Measurements from ENCODE around the gene ACY1.

ACY1 gene

GRCh38 chr3:51949121-51949520 lies 34.2 kb upstream of the ACY1 start:
- Histone ChIP-seq H3K36me3 (ENCODE audit: insufficient read depth, low read length) (peaks cover 25% of the 10 kb centered on the region), H3K27me3 (ENCODE audit: control insufficient read depth in 1 of 2, insufficient read depth in 2 of 2, low read length in 2 of 2) (no peaks in the 10 kb centered on the region)

DNA sequence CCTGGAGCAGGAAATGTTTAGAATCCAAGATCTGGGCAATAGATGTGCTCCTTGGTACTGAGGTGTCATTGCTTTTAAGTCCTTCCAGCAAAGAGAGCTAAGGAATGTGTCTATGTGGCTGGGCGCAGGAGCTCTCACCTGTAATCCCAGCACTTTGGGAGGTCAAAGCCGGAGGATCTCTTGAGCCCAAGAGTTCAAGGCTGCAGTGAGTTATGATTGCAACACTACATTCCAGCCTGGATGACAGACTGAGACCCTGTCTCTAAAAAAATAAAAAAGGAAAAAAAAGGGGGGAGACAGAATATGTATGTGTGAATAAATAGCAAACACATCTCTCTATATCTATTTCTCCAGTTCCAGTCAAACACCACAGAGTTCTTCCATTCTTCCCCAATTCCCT lies 32.4 kb upstream of the ACY1 start:
- Histone ChIP-seq H3K36me3 (ENCODE audit: insufficient read depth, low read length) (peaks cover 17% of the 10 kb centered on the region), H3K4me3 (ENCODE audit: low read depth in 1 of 2, low read length in 2 of 2) (no peak overlapping the region), H3K4me1 (ENCODE audit: insufficient read depth, low read length) (peaks cover 6% of the 10 kb centered on the region), H3K9me3 (ENCODE audit: low read length) (no peaks in the 10 kb centered on the region), H3K27me3 (ENCODE audit: control insufficient read depth in 1 of 2, insufficient read depth in 2 of 2, low read length in 2 of 2) (no peaks in the 10 kb centered on the region), H3K27ac (ENCODE audit: low read depth, low read length) (no peak overlapping the region), H3K9ac (ENCODE audit: low read length) (no peak overlapping the region)

More at GRCh38 chr3:51949121-51949520, 34.2 kb upstream of the ACY1 start:
- Histone ChIP-seq H3K9me3 (ENCODE audit: low read length) (no peaks in the 10 kb centered on the region), H3K27ac (ENCODE audit: low read depth, low read length) (no peak overlapping the region), H3K4me3 (ENCODE audit: low read depth in 1 of 2, low read length in 2 of 2) (no peak overlapping the region), H3K4me1 (ENCODE audit: insufficient read depth, low read length) (no peaks in the 10 kb centered on the region), H3K9ac (ENCODE audit: low read length) (no peak overlapping the region)

DNA sequence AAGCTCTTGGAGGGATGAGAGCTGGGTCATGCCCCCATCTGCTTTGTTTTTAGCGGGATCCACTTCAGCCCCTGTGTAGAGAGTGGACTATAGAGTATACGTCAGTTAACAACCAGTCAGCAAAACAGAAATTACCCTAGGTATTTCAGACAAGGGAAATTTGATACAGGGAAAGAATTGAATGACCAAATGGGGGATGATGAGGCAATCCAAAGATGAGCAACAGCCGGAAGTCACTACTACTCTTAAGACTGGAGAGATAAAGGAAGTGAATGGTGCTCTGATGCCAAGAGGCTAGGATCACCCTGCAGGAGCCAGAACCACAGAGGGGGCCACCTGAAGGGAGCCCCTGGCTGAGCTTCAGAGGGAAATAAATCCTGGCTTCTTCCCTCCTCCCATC lies 29.9 kb upstream of the ACY1 start:
- H3K36me3 ChIP-seq (ENCODE audit: insufficient read depth, low read length), result peaks cover 10% of the 10 kb centered on the region

GRCh38 chr3:51954105-51954504 lies 29.2 kb upstream of the ACY1 start:
- H3K4me3 ChIP-seq (ENCODE audit: low read depth in 1 of 2, low read length in 2 of 2), result no peak overlapping the region
- H3K9me3 ChIP-seq (ENCODE audit: low read length), result no peaks in the 10 kb centered on the region
- no peaks in the 10 kb centered on the region for H3K27me3 ChIP-seq (ENCODE audit: control insufficient read depth in 1 of 2, insufficient read depth in 2 of 2, low read length in 2 of 2)
- H3K27ac ChIP-seq (ENCODE audit: low read depth, low read length), result no peak overlapping the region
- H3K4me1 ChIP-seq (ENCODE audit: insufficient read depth, low read length), result peaks cover 14% of the 10 kb centered on the region
- H3K36me3 ChIP-seq (ENCODE audit: insufficient read depth, low read length), result peaks cover 3% of the 10 kb centered on the region
- H3K9ac ChIP-seq (ENCODE audit: low read length), result no peak overlapping the region

More for the DNA sequence above, 29.9 kb upstream of the ACY1 start:
- Histone ChIP-seq H3K27me3 (ENCODE audit: control insufficient read depth in 1 of 2, insufficient read depth in 2 of 2, low read length in 2 of 2) (no peaks in the 10 kb centered on the region), H3K9ac (ENCODE audit: low read length) (no peak overlapping the region), H3K9me3 (ENCODE audit: low read length) (no peaks in the 10 kb centered on the region), H3K4me3 (ENCODE audit: low read depth in 1 of 2, low read length in 2 of 2) (no peak overlapping the region), H3K4me1 (ENCODE audit: insufficient read depth, low read length) (peaks cover 14% of the 10 kb centered on the region), H3K27ac (ENCODE audit: low read depth, low read length) (no peak overlapping the region)

DNA sequence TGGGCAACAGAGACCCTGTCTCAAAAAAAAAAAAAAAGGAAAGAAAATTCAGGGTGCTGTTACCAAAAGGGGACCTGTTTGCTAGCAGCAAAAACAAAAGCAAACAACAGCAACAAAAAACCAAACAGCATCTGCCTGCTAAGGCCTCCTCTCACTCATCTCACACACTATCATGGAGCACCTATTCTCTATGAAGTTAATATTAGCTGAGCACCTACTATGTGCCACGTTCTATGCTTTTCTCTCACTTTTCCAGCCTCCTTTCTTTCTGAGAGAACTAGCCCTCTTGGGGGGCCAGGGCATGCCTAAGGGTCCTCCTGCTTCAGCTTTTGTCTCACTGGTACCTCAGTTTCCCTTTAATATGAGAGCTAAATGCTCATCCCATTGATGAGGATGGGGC lies 28.6 kb upstream of the ACY1 start:
- Histone ChIP-seq H3K27me3 (ENCODE audit: control insufficient read depth in 1 of 2, insufficient read depth in 2 of 2, low read length in 2 of 2) (no peaks in the 10 kb centered on the region), H3K36me3 (ENCODE audit: insufficient read depth, low read length) (no peaks in the 10 kb centered on the region), H3K27ac (ENCODE audit: low read depth, low read length) (no peak overlapping the region), H3K9ac (ENCODE audit: low read length) (no peak overlapping the region), H3K4me3 (ENCODE audit: low read depth in 1 of 2, low read length in 2 of 2) (no peak overlapping the region), H3K4me1 (ENCODE audit: insufficient read depth, low read length) (peaks cover 14% of the 10 kb centered on the region), H3K9me3 (ENCODE audit: low read length) (no peaks in the 10 kb centered on the region)

- H3K4me3 ChIP-seq (ENCODE audit: low read depth in 1 of 2, low read length in 2 of 2), result peak within 1 kb of the TSS; percentile 28 to 45
- peaks cover 14% of the 10 kb centered on the region for H3K4me1 ChIP-seq (ENCODE audit: insufficient read depth, low read length)
- no peaks in the 10 kb centered on the region for H3K9me3 ChIP-seq (ENCODE audit: low read length)
- peak within 1 kb of the TSS; percentile 63 for H3K27ac ChIP-seq (ENCODE audit: low read depth, low read length)
- H3K27me3 ChIP-seq (ENCODE audit: control insufficient read depth in 1 of 2, insufficient read depth in 2 of 2, low read length in 2 of 2), result no peaks in the 10 kb centered on the region
- peaks cover 2% of the 10 kb centered on the region for H3K36me3 ChIP-seq (ENCODE audit: insufficient read depth, low read length)
- no peak within 1 kb of the TSS for H3K9ac ChIP-seq (ENCODE audit: low read length)
Observed at GRCh38 chr3:51955175-51955892, 28.0 kb upstream of the ACY1 start, which contains the start of gene GPR62. Gene GPR62 (plus strand): TSS chr3:51955381. CDS start chr3:51955653, 272 bp downstream.

GRCh38 chr3:51955893-51956770 lies 27.2 kb upstream of the ACY1 start:
- H3K36me3 ChIP-seq (ENCODE audit: insufficient read depth, low read length), result peaks cover 8% of the 10 kb centered on the region
- H3K9me3 ChIP-seq (ENCODE audit: low read length), result no peaks in the 10 kb centered on the region
- peak overlapping the region; percentile 63 for H3K27ac ChIP-seq (ENCODE audit: low read depth, low read length)
- no peaks in the 10 kb centered on the region for H3K27me3 ChIP-seq (ENCODE audit: control insufficient read depth in 1 of 2, insufficient read depth in 2 of 2, low read length in 2 of 2)
- peaks cover 14% of the 10 kb centered on the region for H3K4me1 ChIP-seq (ENCODE audit: insufficient read depth, low read length)
- peak overlapping the region; percentile 28 to 45 for H3K4me3 ChIP-seq (ENCODE audit: low read depth in 1 of 2, low read length in 2 of 2)
- H3K9ac ChIP-seq (ENCODE audit: low read length), result no peak overlapping the region

- no peak overlapping the region for H3K27ac ChIP-seq (ENCODE audit: low read depth, low read length)
- H3K27me3 ChIP-seq (ENCODE audit: control insufficient read depth in 1 of 2, insufficient read depth in 2 of 2, low read length in 2 of 2), result no peaks in the 10 kb centered on the region
Observed at GRCh38 chr3:51957520-51958205, 25.7 kb upstream of the ACY1 start.

DNA sequence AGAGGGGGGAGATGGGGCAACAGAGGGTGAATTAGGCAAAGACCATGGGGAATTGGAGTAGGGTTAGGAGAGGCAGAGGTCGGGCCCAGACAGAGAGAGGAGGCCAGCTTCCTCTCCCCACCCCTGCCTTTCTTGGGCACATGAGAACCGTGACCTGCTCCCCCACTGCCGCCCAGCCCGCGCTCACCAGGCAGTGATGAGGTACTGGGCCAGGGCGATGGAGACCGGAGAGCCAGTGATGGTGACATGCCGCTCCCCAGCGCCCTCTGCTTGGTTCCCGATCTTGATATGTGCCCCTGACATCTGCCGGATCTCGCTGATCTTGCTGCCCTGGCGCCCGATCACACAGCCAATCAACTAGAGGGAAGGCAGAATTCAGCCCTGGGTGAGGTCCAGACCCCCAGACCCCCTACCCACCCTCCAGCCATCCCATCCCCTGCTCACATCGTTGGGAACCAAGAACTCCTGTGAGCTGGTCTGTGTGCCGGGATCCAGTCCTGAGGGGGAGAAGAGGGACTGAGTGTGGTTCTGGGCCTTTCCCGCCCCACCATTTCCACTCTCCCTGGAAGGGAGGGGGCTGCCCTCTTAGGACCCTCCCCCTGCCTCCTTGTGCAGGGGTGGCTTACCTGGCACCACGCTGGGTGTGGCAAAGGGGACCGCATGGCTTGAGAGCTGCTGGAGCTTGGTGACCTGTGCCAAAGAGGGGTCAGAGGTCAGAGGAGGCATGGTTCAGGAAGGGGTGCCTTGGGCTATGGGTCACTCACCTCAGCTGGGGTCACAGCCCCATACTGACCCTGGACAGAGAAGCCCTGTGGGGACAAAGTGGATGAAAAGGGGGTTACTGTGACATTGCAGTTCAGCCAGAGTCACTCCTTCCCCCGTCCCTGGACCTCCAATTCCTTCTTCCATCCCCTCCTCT lies 24.5 kb upstream of the ACY1 start:
- no peak overlapping the region for H3K27ac ChIP-seq (ENCODE audit: low read depth, low read length)
- peaks cover 8% of the 10 kb centered on the region for H3K36me3 ChIP-seq (ENCODE audit: insufficient read depth, low read length)
- no peak overlapping the region for H3K9ac ChIP-seq (ENCODE audit: low read length)
- H3K9me3 ChIP-seq (ENCODE audit: low read length), result no peaks in the 10 kb centered on the region
- H3K27me3 ChIP-seq (ENCODE audit: control insufficient read depth in 1 of 2, insufficient read depth in 2 of 2, low read length in 2 of 2), result no peaks in the 10 kb centered on the region
- peaks cover 14% of the 10 kb centered on the region for H3K4me1 ChIP-seq (ENCODE audit: insufficient read depth, low read length)
- no peak overlapping the region for H3K4me3 ChIP-seq (ENCODE audit: low read depth in 1 of 2, low read length in 2 of 2)

More at GRCh38 chr3:51957520-51958205, 25.7 kb upstream of the ACY1 start:
- H3K9me3 ChIP-seq (ENCODE audit: low read length), result no peaks in the 10 kb centered on the region
- peaks cover 8% of the 10 kb centered on the region for H3K36me3 ChIP-seq (ENCODE audit: insufficient read depth, low read length)
- no peak overlapping the region for H3K9ac ChIP-seq (ENCODE audit: low read length)
- no peak overlapping the region for H3K4me3 ChIP-seq (ENCODE audit: low read depth in 1 of 2, low read length in 2 of 2)
- peaks cover 14% of the 10 kb centered on the region for H3K4me1 ChIP-seq (ENCODE audit: insufficient read depth, low read length)

DNA sequence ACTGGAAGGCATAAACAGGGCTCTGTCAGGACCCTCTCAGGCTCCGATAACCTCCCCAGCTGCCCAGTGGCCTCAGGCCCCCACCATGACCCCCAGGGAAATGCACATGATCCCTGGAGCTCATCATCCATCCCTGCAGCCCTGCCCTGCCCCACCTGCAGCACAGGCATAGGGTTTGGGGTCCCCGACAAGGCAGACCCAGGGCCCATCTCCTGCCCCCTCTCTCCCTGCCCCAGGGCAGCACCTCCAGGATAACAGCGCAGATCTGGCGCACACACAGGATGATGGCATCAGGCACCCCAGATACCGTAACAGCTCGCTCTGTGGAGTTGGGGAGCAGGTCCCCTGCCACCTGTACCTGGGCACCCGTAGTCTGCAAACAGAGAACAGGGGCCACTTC lies 23.7 kb upstream of the ACY1 start:
- no peaks in the 10 kb centered on the region for H3K9me3 ChIP-seq (ENCODE audit: low read length)
- H3K9ac ChIP-seq (ENCODE audit: low read length), result no peak overlapping the region
- H3K4me3 ChIP-seq (ENCODE audit: low read depth in 1 of 2, low read length in 2 of 2), result no peak overlapping the region
- H3K27me3 ChIP-seq (ENCODE audit: control insufficient read depth in 1 of 2, insufficient read depth in 2 of 2, low read length in 2 of 2), result no peaks in the 10 kb centered on the region
- H3K4me1 ChIP-seq (ENCODE audit: insufficient read depth, low read length), result peaks cover 19% of the 10 kb centered on the region
- no peak overlapping the region for H3K27ac ChIP-seq (ENCODE audit: low read depth, low read length)
- peaks cover 8% of the 10 kb centered on the region for H3K36me3 ChIP-seq (ENCODE audit: insufficient read depth, low read length)
